ENCODE results near the gene ALLC.

DNA sequence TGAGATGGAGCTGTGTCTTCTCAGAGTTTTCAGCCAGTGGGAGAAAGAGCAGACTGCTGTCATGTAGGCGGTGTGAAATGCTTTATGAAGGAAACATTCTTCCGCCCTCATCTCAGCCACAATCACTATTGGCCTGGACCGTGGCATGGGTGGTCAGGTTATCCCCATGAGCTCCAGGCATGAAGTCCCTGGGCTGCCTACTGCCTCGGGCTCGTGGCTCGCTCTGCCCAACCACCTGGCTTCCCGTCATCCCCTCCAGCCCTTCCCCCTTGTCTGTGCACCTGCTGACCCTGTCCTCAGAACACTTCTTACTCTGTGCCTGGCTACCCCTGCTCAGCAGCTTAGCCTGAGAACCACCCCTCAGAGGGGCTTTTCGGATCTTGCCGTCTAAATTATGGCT, 47.6 kb upstream of the ALLC start:
- TF ChIP-seq HNRNPUL1 (IDR thresholded peaks at IDR 0.05; ENCODE audit: low read length) (no peak), RBM15 (IDR thresholded peaks at IDR 0.05; ENCODE audit: insufficient read depth, low read length) (no peak), FOXA1 (IDR thresholded peaks at IDR 0.05; ENCODE audit: borderline replicate concordance) (no peak), NR3C1 (CRISPR knock-in tag; IDR thresholded peaks at IDR 0.05) (no peak), POLR2AphosphoS5 (IDR thresholded peaks at IDR 0.05; ENCODE audit: control insufficient read depth, insufficient read depth, low read depth, low read length) (no peak), SETDB1 (IDR thresholded peaks at IDR 0.05; ENCODE audit: low read length) (no peak), MAZ (CRISPR knock-in tag; conservative IDR thresholded peaks at IDR 0.05 in 1 of 2, IDR thresholded peaks at IDR 0.05 in 1 of 2) (no peak), POLR2H (tag; IDR thresholded peaks at IDR 0.05; ENCODE audit: low read depth) (no peak), ZNF274 (IDR thresholded peaks at IDR 0.05; ENCODE audit: borderline replicate concordance, low read depth, low read length) (no peak), POLR2A (conservative IDR thresholded peaks at IDR 0.05) (no peak)
- TF ChIP-seq, protein P1, sequence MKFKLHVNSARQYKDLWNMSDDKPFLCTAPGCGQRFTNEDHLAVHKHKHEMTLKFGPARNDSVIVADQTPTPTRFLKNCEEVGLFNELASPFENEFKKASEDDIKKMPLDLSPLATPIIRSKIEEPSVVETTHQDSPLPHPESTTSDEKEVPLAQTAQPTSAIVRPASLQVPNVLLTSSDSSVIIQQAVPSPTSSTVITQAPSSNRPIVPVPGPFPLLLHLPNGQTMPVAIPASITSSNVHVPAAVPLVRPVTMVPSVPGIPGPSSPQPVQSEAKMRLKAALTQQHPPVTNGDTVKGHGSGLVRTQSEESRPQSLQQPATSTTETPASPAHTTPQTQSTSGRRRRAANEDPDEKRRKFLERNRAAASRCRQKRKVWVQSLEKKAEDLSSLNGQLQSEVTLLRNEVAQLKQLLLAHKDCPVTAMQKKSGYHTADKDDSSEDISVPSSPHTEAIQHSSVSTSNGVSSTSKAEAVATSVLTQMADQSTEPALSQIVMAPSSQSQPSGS (CRISPR knock-in tag; IDR thresholded peaks at IDR 0.05) = no peak
- TF ChIP-seq, protein P2, sequence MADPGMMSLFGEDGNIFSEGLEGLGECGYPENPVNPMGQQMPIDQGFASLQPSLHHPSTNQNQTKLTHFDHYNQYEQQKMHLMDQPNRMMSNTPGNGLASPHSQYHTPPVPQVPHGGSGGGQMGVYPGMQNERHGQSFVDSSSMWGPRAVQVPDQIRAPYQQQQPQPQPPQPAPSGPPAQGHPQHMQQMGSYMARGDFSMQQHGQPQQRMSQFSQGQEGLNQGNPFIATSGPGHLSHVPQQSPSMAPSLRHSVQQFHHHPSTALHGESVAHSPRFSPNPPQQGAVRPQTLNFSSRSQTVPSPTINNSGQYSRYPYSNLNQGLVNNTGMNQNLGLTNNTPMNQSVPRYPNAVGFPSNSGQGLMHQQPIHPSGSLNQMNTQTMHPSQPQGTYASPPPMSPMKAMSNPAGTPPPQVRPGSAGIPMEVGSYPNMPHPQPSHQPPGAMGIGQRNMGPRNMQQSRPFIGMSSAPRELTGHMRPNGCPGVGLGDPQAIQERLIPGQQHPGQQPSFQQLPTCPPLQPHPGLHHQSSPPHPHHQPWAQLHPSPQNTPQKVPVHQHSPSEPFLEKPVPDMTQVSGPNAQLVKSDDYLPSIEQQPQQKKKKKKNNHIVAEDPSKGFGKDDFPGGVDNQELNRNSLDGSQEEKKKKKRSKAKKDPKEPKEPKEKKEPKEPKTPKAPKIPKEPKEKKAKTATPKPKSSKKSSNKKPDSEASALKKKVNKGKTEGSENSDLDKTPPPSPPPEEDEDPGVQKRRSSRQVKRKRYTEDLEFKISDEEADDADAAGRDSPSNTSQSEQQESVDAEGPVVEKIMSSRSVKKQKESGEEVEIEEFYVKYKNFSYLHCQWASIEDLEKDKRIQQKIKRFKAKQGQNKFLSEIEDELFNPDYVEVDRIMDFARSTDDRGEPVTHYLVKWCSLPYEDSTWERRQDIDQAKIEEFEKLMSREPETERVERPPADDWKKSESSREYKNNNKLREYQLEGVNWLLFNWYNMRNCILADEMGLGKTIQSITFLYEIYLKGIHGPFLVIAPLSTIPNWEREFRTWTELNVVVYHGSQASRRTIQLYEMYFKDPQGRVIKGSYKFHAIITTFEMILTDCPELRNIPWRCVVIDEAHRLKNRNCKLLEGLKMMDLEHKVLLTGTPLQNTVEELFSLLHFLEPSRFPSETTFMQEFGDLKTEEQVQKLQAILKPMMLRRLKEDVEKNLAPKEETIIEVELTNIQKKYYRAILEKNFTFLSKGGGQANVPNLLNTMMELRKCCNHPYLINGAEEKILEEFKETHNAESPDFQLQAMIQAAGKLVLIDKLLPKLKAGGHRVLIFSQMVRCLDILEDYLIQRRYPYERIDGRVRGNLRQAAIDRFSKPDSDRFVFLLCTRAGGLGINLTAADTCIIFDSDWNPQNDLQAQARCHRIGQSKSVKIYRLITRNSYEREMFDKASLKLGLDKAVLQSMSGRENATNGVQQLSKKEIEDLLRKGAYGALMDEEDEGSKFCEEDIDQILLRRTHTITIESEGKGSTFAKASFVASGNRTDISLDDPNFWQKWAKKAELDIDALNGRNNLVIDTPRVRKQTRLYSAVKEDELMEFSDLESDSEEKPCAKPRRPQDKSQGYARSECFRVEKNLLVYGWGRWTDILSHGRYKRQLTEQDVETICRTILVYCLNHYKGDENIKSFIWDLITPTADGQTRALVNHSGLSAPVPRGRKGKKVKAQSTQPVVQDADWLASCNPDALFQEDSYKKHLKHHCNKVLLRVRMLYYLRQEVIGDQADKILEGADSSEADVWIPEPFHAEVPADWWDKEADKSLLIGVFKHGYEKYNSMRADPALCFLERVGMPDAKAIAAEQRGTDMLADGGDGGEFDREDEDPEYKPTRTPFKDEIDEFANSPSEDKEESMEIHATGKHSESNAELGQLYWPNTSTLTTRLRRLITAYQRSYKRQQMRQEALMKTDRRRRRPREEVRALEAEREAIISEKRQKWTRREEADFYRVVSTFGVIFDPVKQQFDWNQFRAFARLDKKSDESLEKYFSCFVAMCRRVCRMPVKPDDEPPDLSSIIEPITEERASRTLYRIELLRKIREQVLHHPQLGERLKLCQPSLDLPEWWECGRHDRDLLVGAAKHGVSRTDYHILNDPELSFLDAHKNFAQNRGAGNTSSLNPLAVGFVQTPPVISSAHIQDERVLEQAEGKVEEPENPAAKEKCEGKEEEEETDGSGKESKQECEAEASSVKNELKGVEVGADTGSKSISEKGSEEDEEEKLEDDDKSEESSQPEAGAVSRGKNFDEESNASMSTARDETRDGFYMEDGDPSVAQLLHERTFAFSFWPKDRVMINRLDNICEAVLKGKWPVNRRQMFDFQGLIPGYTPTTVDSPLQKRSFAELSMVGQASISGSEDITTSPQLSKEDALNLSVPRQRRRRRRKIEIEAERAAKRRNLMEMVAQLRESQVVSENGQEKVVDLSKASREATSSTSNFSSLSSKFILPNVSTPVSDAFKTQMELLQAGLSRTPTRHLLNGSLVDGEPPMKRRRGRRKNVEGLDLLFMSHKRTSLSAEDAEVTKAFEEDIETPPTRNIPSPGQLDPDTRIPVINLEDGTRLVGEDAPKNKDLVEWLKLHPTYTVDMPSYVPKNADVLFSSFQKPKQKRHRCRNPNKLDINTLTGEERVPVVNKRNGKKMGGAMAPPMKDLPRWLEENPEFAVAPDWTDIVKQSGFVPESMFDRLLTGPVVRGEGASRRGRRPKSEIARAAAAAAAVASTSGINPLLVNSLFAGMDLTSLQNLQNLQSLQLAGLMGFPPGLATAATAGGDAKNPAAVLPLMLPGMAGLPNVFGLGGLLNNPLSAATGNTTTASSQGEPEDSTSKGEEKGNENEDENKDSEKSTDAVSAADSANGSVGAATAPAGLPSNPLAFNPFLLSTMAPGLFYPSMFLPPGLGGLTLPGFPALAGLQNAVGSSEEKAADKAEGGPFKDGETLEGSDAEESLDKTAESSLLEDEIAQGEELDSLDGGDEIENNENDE (IDR thresholded peaks at IDR 0.05; ENCODE audit: low read depth, low read length) = no peak
- TF ChIP-seq, protein P3, sequence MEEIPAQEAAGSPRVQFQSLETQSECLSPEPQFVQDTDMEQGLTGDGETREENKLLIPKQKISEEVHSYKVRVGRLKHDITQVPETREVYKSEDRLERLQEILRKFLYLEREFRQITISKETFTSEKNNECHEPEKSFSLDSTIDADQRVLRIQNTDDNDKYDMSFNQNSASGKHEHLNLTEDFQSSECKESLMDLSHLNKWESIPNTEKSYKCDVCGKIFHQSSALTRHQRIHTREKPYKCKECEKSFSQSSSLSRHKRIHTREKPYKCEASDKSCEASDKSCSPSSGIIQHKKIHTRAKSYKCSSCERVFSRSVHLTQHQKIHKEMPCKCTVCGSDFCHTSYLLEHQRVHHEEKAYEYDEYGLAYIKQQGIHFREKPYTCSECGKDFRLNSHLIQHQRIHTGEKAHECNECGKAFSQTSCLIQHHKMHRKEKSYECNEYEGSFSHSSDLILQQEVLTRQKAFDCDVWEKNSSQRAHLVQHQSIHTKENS (CRISPR knock-in tag; IDR thresholded peaks at IDR 0.05) = no peak
- TF ChIP-seq, protein P4, sequence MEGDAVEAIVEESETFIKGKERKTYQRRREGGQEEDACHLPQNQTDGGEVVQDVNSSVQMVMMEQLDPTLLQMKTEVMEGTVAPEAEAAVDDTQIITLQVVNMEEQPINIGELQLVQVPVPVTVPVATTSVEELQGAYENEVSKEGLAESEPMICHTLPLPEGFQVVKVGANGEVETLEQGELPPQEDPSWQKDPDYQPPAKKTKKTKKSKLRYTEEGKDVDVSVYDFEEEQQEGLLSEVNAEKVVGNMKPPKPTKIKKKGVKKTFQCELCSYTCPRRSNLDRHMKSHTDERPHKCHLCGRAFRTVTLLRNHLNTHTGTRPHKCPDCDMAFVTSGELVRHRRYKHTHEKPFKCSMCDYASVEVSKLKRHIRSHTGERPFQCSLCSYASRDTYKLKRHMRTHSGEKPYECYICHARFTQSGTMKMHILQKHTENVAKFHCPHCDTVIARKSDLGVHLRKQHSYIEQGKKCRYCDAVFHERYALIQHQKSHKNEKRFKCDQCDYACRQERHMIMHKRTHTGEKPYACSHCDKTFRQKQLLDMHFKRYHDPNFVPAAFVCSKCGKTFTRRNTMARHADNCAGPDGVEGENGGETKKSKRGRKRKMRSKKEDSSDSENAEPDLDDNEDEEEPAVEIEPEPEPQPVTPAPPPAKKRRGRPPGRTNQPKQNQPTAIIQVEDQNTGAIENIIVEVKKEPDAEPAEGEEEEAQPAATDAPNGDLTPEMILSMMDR (IDR thresholded peaks at IDR 0.05 in 2 of 3, conservative IDR thresholded peaks at IDR 0.05 in 1 of 3; ENCODE audit: insufficient read depth in 2 of 3, low read depth in 1 of 3, low read length in 3 of 3) = no peak

Data from K562 (cell line).